Colonic mucosa (tissue), 4 donors: Measurements from ENCODE around the gene IRX1. TPM values are rescaled to one million over a fixed set of nuclear protein-coding genes. Genes with fewer than 3 reads are reported as not detected.

Experiments used
- DNase-seq: peaks from one replicate; pipeline ENCODE4 v3.0.0-alpha.2; 2020
- H3K27ac ChIP-seq: fragments of 200-600 bp; one replicate; pipeline ENCODE4 v1.8.0; 2021
- H3K27me3 ChIP-seq: fragments of 200-600 bp; one replicate; pipeline ENCODE4 v1.8.0; 2021
- H3K36me3 ChIP-seq: fragments of 200-600 bp; one replicate; pipeline ENCODE4 v1.8.0; 2021
- H3K4me1 ChIP-seq: fragments of 200-600 bp; one replicate; pipeline ENCODE4 v1.8.0; 2021; ENCODE audit warnings: mild to moderate bottlenecking
- H3K4me3 ChIP-seq: fragments of 200-600 bp; one replicate; pipeline ENCODE4 v1.8.0; 2021
- H3K9ac ChIP-seq, 2 donors: one replicate each; pipeline ENCODE4 v1.7.0; 2013; ENCODE audit warnings: control low read depth in 2 of 2, low read depth in 2 of 2, low read length in 2 of 2
- H3K9me3 ChIP-seq: fragments of 200-600 bp; one replicate; pipeline ENCODE4 v1.8.0; 2021
- CTCF ChIP-seq: fragments of 200-600 bp; IDR thresholded peaks from one replicate; pipeline ENCODE4 v1.8.0; 2022; ENCODE audit warnings: antibody characterized with exemption, mild to moderate bottlenecking
- intact Hi-C: fragments of 100-400 bp; cut with DNase I; formaldehyde crosslinking; loops from one replicate; pipeline ENCODE4 v1.14.1; 2022
- total RNA-seq, 2 donors: library from RNA; stranded (reverse); fragmentation: NEBNext Ultra II Directional in 1 of 2; extraction: Animal tissue kit (Norgen Biotek cat#: 25700) in 1 of 2; gene quantifications; one replicate each; pipeline ENCODE4 v1.2.1, GENCODE V29; 2021
- donor health status: healthy.
- donor health status: DM: no; HTN: no; CAD: no.
- donor health status: DM: no; HTN: no; CAD: no.

Gene IRX1
- total RNA-seq: not detected

GRCh38 chr5:3595006-3595961, at the start of gene IRX1:
Gene IRX1 (plus strand): TSS chr5:3595832. CDS start chr5:3596106, 274 bp downstream.
- Histone ChIP-seq H3K27me3 (peaks cover 67% of the 10 kb centered on the region), H3K4me1 (no peaks in the 10 kb centered on the region), H3K9me3 (no peaks in the 10 kb centered on the region), H3K9ac (no peak within 1 kb of the TSS), H3K36me3 (no peaks in the 10 kb centered on the region), H3K27ac (no peak within 1 kb of the TSS), H3K4me3 (no peak within 1 kb of the TSS)
- intact Hi-C loops: no loop called here
- no peak for DNase-seq
- no peak for TF ChIP-seq CTCF

GRCh38 chr5:3546028-3546427, 49.6 kb upstream of the IRX1 start:
- Histone ChIP-seq H3K4me1 (no peaks in the 10 kb centered on the region), H3K36me3 (no peaks in the 10 kb centered on the region), H3K9me3 (no peaks in the 10 kb centered on the region), H3K9ac (no peak overlapping the region), H3K4me3 (no peak overlapping the region), H3K27ac (no peak overlapping the region), H3K27me3 (no peaks in the 10 kb centered on the region)
- no peak for TF ChIP-seq CTCF
- DNase-seq: no peak
- intact Hi-C loops: no loop called here

- Histone ChIP-seq H3K4me3 (no peak overlapping the region), H3K27me3 (no peaks in the 10 kb centered on the region), H3K27ac (no peak overlapping the region), H3K4me1 (no peaks in the 10 kb centered on the region), H3K36me3 (no peaks in the 10 kb centered on the region), H3K9me3 (no peaks in the 10 kb centered on the region), H3K9ac (no peak overlapping the region)
- TF ChIP-seq CTCF: no peak
- intact Hi-C loops: no loop called here
- no peak for DNase-seq
Measured at GRCh38 chr5:3564116-3564515, 31.5 kb upstream of the IRX1 start.

GRCh38 chr5:3564827-3565518, 30.7 kb upstream of the IRX1 start:
- no peak for TF ChIP-seq CTCF
- no peak overlapping the region for H3K9ac ChIP-seq
- intact Hi-C loops: no loop called here
- H3K4me1 ChIP-seq: no peaks in the 10 kb centered on the region
- H3K27me3 ChIP-seq: no peaks in the 10 kb centered on the region
- no peak overlapping the region for H3K27ac ChIP-seq
- H3K9me3 ChIP-seq: no peaks in the 10 kb centered on the region
- H3K4me3 ChIP-seq: no peak overlapping the region
- DNase-seq: no peak
- H3K36me3 ChIP-seq: no peaks in the 10 kb centered on the region

GRCh38 chr5:3584724-3585531, 10.7 kb upstream of the IRX1 start:
- H3K9me3 ChIP-seq: no peaks in the 10 kb centered on the region
- intact Hi-C loops: no loop called here
- DNase-seq: no peak
- H3K9ac ChIP-seq: no peak overlapping the region
- H3K27ac ChIP-seq: no peak overlapping the region
- no peaks in the 10 kb centered on the region for H3K27me3 ChIP-seq
- H3K36me3 ChIP-seq: no peaks in the 10 kb centered on the region
- no peak for TF ChIP-seq CTCF
- no peak overlapping the region for H3K4me3 ChIP-seq
- H3K4me1 ChIP-seq: no peaks in the 10 kb centered on the region
